CD4-positive, alpha-beta T cell treated with Interleukin-15 for 1 hour (primary cell): ENCODE data around the gene RNF181.
"Not testable (repeated sequence)": the region's sequence is repeated elsewhere in the genome, so short reads cannot be mapped to it uniquely, and the experiment has no call there.

ENCODE experiments used
- DNase-seq: peaks from one replicate; pipeline ENCODE4 v3.0.0-alpha.2; 2020

RNF181 gene

GRCh38 chr2:85615413-85615728 lies 19.8 kb downstream of the RNF181 start:
- DNase-seq, result no peak

GRCh38 chr2:85617723-85618122 lies 22.2 kb downstream of the RNF181 start:
- not testable (repeated sequence) for DNase-seq

- DNase-seq, result no peak
Measured at GRCh38 chr2:85619617-85620016, 24.1 kb downstream of the RNF181 start.

DNA sequence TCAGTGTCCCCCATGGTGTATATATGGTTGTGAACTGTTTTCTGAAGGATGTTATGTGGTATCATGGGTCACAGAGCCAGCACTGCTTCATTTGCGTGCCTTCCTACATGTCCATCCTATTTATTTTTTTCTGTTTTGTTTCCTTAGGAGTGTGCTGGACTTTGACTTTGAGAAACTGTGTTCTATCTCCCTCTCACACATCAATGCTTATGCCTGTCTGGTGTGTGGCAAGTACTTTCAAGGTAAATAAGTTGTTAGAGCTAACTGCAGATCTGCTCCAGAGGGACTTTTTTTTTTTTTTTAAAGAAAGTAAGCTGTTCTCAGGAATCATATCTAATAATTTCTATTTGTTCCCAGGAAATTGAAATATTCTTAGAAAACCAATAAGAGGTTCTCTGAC lies 25.8 kb downstream of the RNF181 start:
- no peak for DNase-seq

GRCh38 chr2:85623991-85624390 lies 28.4 kb downstream of the RNF181 start:
- DNase-seq, result no peak

DNA sequence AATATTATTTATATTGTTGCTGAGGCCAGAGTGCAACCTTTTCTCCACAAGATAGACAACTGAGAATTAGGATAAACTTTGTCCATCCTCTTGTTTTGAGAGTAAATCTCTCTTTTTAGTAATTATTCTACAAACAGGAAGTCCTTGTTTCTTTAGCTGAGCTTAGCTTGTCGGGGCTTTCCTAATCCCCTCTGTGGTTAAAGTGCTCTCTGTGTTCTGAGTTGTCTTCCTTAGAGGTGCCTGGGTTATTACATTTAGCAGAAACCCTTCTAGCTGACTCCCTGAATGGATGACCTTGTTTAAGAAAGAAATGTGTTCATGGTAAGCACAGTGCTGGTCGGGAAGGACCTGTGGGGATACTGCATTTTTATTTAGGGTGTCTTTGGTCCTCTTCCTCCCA lies 33.1 kb downstream of the RNF181 start:
- no peak for DNase-seq

DNA sequence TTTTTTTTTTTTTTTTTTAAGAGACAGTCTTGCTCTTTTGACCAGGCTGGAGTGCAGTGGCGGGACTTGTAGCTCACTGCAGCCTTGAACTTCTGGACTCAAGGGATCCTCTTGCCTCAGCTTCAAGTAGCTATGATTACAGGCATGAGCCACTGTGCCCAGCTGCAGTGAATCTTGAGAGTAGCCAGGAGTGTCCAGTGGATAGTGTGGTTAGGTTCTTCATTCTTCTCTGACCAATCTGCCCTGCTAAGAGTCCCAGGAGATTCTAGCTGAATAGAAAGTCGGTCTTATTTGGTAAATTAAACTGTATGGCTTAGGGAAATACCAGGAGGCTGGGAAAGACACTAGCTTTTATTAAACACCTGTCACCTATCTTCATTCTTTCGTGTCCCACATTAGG lies 35.8 kb downstream of the RNF181 start:
- DNase-seq, result no peak

DNA sequence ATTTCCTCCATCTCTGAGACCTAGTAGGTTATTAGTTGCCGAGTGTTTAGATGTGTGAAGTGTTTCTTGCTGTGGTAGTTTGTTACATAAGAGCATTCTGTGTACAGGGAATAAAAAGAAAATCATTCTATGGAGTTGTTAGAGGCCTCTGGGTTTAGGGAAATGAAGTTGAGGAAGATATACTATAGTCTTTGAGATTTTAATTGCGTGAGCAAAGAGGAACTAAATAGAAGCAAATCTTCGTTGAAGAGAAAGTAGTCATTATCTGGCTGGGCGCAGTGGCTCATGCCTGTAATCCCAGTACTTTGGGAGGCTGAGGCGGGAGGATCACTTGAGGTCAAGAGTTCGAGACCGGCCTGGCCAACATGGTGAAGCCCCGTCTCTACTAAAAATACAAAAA lies 39.5 kb downstream of the RNF181 start:
- no peak for DNase-seq

GRCh38 chr2:85635636-85636035 lies 40.1 kb downstream of the RNF181 start:
- no peak for DNase-seq

DNA sequence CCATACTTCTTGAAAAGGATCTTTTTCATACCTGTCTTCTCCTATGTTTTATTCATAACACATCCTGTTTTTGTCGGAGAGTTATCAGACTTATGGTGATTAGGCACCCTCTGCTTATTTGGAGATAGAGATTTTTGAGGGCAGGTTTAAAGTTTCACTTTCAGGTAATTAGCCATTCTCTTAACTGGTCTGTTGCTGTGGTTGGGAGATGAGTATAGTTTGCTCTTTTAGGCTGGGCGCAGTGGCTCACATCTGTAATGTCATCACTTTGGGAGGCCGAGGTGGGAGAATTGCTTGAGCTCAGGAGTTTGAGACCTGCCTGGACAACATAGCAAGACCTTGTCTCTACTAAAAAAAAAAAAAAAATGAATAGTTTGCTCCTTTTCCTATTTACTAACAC lies 47.2 kb downstream of the RNF181 start:
- no peak for DNase-seq

DNA sequence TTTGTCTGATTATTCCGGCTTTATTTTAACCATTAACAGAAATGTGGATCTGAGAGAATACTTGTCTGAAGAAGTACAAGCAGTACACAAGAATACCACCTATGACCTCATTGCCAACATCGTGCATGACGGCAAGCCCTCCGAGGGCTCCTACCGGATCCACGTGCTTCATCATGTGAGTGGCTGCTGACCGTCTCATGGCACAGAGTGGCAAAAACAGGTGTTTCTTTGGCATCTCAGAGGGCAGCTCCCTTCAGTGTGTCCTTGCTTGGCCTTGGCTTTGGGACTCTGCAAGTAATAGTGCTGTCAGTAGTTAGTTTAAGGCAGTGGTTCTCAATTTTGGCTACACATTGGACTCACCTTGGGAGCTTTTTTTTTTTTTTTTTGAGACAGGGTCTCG lies 49.4 kb downstream of the RNF181 start:
- DNase-seq, result no peak

DNA sequence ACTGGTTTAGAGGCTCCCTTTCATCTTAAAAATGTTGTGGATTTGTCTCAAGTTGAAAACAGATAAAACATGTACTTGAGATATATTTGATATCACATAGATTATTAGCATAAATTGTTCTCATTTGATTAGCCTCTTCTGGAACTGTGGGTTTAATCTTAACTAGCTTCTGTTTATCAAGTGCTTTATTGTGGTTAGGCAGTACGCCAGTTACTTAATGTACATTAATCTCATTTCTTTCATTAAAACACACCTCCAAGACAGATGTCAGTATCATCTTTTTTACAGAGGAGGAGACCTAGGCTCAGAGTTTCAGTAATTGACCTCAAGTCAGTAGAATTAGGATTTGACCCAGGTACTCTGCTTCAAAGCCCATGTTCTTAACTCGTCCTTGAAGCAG lies 50.6 kb downstream of the RNF181 start:
- no peak for DNase-seq
